ENCODE measurements around the gene RGS9BP.
"Not testable (repeated sequence)": the region's sequence is repeated elsewhere in the genome, so short reads cannot be mapped to it uniquely, and the experiment has no call there.

Gene RGS9BP

GRCh38 chr19:32695506-32695905 is 19.9 kb downstream of the RGS9BP start:
- DNase-seq (ENCODE audit: low read depth) = not testable (repeated sequence)

GRCh38 chr19:32696771-32697170 is 21.1 kb downstream of the RGS9BP start:
- DNase-seq (ENCODE audit: low read depth) = not testable (repeated sequence)

GRCh38 chr19:32700129-32700528 is 24.5 kb downstream of the RGS9BP start:
- not testable (repeated sequence) for DNase-seq (ENCODE audit: low read depth)

- no peak for DNase-seq (ENCODE audit: low read depth)
Measured at GRCh38 chr19:32702010-32702409, 26.4 kb downstream of the RGS9BP start.

GRCh38 chr19:32704006-32704405 is 28.4 kb downstream of the RGS9BP start:
- not testable (repeated sequence) for DNase-seq (ENCODE audit: low read depth)

GRCh38 chr19:32708457-32708856 is 32.8 kb downstream of the RGS9BP start:
- DNase-seq (ENCODE audit: low read depth) = no peak

- DNase-seq (ENCODE audit: low read depth) = no peak
Measured at GRCh38 chr19:32709032-32709431, 33.4 kb downstream of the RGS9BP start.

GRCh38 chr19:32711747-32712146 is 36.1 kb downstream of the RGS9BP start:
- no peak for DNase-seq (ENCODE audit: low read depth)

- not testable (repeated sequence) for DNase-seq (ENCODE audit: low read depth)
Measured at GRCh38 chr19:32716203-32716602, 40.6 kb downstream of the RGS9BP start.

- DNase-seq (ENCODE audit: low read depth) = no peak
Measured at GRCh38 chr19:32717496-32717895, 41.8 kb downstream of the RGS9BP start.

GRCh38 chr19:32718286-32718685 is 42.6 kb downstream of the RGS9BP start:
- DNase-seq (ENCODE audit: low read depth) = no peak

- DNase-seq (ENCODE audit: low read depth) = no peak
Measured at GRCh38 chr19:32719611-32720059, 44.0 kb downstream of the RGS9BP start, which contains the start of gene TDRD12. TSS of gene TDRD12 (plus strand) at chr19:32719767. CDS start at chr19:32720073, 306 bp downstream.

GRCh38 chr19:32720216-32720935 is 44.7 kb downstream of the RGS9BP start:
- DNase-seq (ENCODE audit: low read depth) = no peak

- DNase-seq (ENCODE audit: low read depth) = no peak
Measured at GRCh38 chr19:32720936-32721250, 45.2 kb downstream of the RGS9BP start.
